ENCODE measurements around the gene CKMT2. TPM values are rescaled to one million over a fixed set of nuclear protein-coding genes. Genes with fewer than 3 reads are reported as not detected.

The CKMT2 gene
- total and polyA plus RNA-seq, 2 experiments from 2014 or later, result 2.9 to 8.2 TPM

- Histone ChIP-seq H3K27me3 (ENCODE audit: insufficient read depth) (no peaks in the 10 kb centered on the region), H4K20me1 (replicated peaks; ENCODE audit: insufficient read depth) (no peaks in the 10 kb centered on the region), H3K4me3 (no peak overlapping the region), H3K36me3 (ENCODE audit: insufficient read depth) (no peaks in the 10 kb centered on the region), H3K4me1 (ENCODE audit: insufficient read depth) (no peaks in the 10 kb centered on the region), H2AFZ (no peak overlapping the region), H3K79me2 (replicated peaks; ENCODE audit: insufficient read depth) (no peaks in the 10 kb centered on the region), H3K4me2 (no peak overlapping the region), H3K27ac (ENCODE audit: low read depth) (no peak overlapping the region), H3F3A (replicated peaks; ENCODE audit: low read depth) (no peaks in the 10 kb centered on the region), H3K9me2 (ENCODE audit: insufficient read depth) (no peaks in the 10 kb centered on the region)
- Mint-ChIP-seq H3K27me3 (ENCODE audit: insufficient read depth, low read depth, poor library complexity) (no peaks in the 10 kb centered on the region), H3K27ac (peak overlapping the region; percentile 26; the same call in 1 of the 2 replicates), H3K4me1 (no peaks in the 10 kb centered on the region; the same call in 2 of the 3 replicates), H3K4me3 (no peak overlapping the region), H3K36me3 (ENCODE audit: low read depth) (no peaks in the 10 kb centered on the region), H3K9me3 (no peaks in the 10 kb centered on the region)
- DNase-seq (ENCODE audit: low spot score) (no peak), ATAC-seq (no peak)
- TF ChIP-seq JUNB (IDR thresholded peaks at IDR 0.05; ENCODE audit: unreplicated experiment) (no peak), ZNF331 (CRISPR knock-in tag; IDR thresholded peaks at IDR 0.05; ENCODE audit: low read depth) (no peak), EZH2 (IDR thresholded peaks at IDR 0.05; ENCODE audit: low read depth, unreplicated experiment) (no peak), ETS1 (IDR thresholded peaks at IDR 0.05) (no peak), NANOG (IDR thresholded peaks at IDR 0.05; ENCODE audit: borderline replicate concordance) (no peak), STAT1 (IDR thresholded peaks at IDR 0.05; ENCODE audit: unreplicated experiment) (no peak), CTCF (conservative IDR thresholded peaks at IDR 0.05; ENCODE audit: low read depth in 2 of 2) (no peak), CREB1 (CRISPR knock-in tag; IDR thresholded peaks at IDR 0.05; ENCODE audit: low read depth) (no peak), EZH2phosphoT487 (IDR thresholded peaks at IDR 0.05; ENCODE audit: unreplicated experiment) (no peak), POLR2AphosphoS5 (IDR thresholded peaks at IDR 0.05; ENCODE audit: low read depth) (no peak), ZNF462 (CRISPR knock-in tag; IDR thresholded peaks at IDR 0.05) (no peak), ZNF114 (CRISPR knock-in tag; IDR thresholded peaks at IDR 0.05) (no peak), REST (IDR thresholded peaks at IDR 0.05; ENCODE audit: unreplicated experiment) (no peak)
Observed at GRCh38 chr5:81219389-81219788, 13.7 kb upstream of the CKMT2 start.

Measured in GM23338 (cell line).